Mesodermal cell (in vitro differentiated cells): ENCODE results near the gene VWA5B2.

Experiments used
- H3K27ac ChIP-seq: 2 replicates; pipeline ENCODE4 v1.7.0; 2013; ENCODE audit warnings: mild to moderate bottlenecking, low read depth, low read length, moderate library complexity; ENCODE audit not compliant: severe bottlenecking
- H3K36me3 ChIP-seq: 2 replicates; pipeline ENCODE4 v1.7.1; 2013; ENCODE audit warnings: mild to moderate bottlenecking, low read length, moderate library complexity; ENCODE audit not compliant: control insufficient read depth, insufficient read depth
- H3K4me1 ChIP-seq: one replicate; pipeline ENCODE4 v1.7.1; 2013; ENCODE audit warnings: mild to moderate bottlenecking, low read length; ENCODE audit not compliant: insufficient read depth, control insufficient read depth, poor library complexity, severe bottlenecking
- H3K4me3 ChIP-seq: 2 replicates; pipeline ENCODE4 v1.7.0; 2013; ENCODE audit warnings: low read length, control low read depth, mild to moderate bottlenecking; ENCODE audit not compliant: insufficient read depth, poor library complexity, severe bottlenecking; ENCODE audit errors: extremely low read depth
- H3K9me3 ChIP-seq: 2 replicates; pipeline ENCODE4 v1.7.1; 2013; ENCODE audit warnings: mild to moderate bottlenecking, low read length, moderate library complexity; ENCODE audit not compliant: control insufficient read depth
- WGBS, 2 experiments: methylation state at CpG; one replicate each; pipeline ENCODE4 v1.1.5; 2013; ENCODE audit warnings: missing lambda C conversion rate in 2 of 2; ENCODE audit not compliant: insufficient coverage in 2 of 2; 5-methylcytosine and 5-hydroxymethylcytosine counted together

The VWA5B2 gene

DNA sequence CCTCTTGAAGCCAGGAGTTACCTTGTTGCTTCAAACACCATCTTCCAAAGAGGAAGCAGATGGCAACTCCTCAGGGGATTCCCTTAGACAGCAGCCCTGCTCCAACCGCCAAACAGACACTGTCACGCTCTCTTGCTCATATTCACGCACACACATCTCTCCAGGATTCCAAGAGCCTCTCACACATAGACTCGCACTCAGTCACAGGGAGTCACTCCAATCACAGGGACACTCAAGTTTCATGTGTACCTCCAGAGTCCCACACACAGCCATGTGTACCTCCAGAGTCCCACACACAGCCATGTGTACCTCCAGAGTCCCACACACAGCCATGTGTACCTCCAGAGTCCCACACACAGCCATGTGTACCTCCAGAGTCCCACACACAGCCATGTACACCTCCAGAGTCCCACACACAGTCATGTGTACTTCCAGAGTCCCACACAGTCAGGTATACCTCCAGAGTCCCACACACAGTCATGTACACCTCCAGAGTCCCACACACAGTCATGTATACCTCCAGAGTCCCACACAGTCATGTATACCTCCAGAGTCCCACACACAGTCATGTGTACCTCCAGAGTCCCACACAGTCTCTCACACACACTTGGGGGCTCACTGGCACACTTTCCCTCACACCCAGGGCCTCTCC is 6.1 kb downstream of the VWA5B2 start:
- Histone ChIP-seq H3K36me3 (no peaks in the 10 kb centered on the region), H3K4me3 (no peak overlapping the region), H3K4me1 (no peaks in the 10 kb centered on the region), H3K9me3 (no peaks in the 10 kb centered on the region), H3K27ac (no peak overlapping the region)
- WGBS, 2 experiments = 94 to 100% methylated on average over 1 to 3 of the region's 4 CpGs

DNA sequence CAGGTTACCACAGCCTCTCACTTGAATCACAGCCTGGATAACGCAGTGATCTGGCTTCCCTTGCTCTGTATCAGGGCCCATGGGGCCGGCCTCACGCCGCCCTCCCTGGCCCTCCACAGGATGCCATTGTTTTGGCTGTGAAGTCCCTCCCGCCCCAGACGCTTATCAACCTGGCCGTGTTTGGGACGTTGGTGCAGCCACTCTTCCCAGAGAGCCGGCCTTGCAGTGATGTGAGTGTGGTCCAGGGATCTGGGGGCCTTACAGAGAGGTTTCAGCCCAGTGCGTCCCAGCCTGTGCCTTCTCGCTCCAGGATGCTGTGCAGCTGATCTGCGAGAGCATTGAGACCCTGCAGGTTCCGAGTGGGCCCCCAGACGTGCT is 6.6 kb downstream of the VWA5B2 start:
- H3K4me1 ChIP-seq = no peaks in the 10 kb centered on the region
- no peaks in the 10 kb centered on the region for H3K36me3 ChIP-seq
- H3K27ac ChIP-seq = no peak overlapping the region
- no peaks in the 10 kb centered on the region for H3K9me3 ChIP-seq
- 51% methylated on average over 12 to 14 of the region's 14 CpGs for WGBS, 2 experiments
- no peak overlapping the region for H3K4me3 ChIP-seq

DNA sequence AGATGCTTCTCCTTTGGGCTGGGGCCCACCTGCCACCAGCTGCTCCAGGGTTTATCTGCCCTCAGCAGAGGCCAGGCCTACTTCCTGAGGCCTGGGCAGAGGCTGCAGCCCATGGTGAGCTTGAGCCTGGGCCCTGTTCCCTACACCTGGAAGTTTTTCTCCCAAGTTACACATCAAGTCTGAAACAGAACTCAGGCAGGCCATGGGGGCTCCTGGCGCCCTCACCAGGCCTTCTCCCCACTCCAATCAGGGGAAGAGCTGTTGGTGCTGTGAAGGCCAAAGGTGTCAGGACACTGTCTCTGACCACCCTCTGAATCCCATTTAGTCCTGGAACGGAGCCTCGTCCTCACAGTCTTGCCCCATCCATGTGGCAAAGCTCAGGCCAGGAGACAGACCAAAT is 7.3 kb downstream of the VWA5B2 start:
- Histone ChIP-seq H3K4me1 (no peaks in the 10 kb centered on the region), H3K9me3 (no peaks in the 10 kb centered on the region), H3K4me3 (no peak overlapping the region), H3K27ac (no peak overlapping the region), H3K36me3 (no peaks in the 10 kb centered on the region)
- WGBS, 2 experiments = 67 to 78% methylated on average over 2 to 3 of the region's 3 CpGs

DNA sequence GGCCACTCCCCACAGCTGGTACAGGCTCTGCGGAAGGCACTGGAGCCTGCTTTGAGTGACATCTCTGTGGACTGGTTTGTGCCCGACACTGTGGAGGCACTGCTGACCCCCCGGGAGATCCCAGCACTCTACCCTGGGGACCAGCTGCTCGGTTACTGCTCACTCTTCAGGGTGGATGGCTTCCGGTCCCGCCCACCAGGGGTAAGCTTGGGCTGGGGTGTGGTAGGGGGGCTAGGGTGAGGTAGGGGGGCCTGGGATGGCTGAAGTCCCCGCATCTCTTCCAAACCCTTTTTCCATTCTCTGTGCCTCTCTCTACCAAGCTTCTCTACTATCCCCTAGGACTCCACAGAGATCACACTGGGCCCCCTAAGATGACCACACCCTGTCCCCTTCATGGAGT is 7.8 kb downstream of the VWA5B2 start:
- peaks cover 3% of the 10 kb centered on the region for H3K36me3 ChIP-seq
- H3K4me1 ChIP-seq = no peaks in the 10 kb centered on the region
- no peak overlapping the region for H3K4me3 ChIP-seq
- no peak overlapping the region for H3K27ac ChIP-seq
- 97 to 100% methylated on average over 3 of the region's 7 CpGs for WGBS, 2 experiments
- no peaks in the 10 kb centered on the region for H3K9me3 ChIP-seq

DNA sequence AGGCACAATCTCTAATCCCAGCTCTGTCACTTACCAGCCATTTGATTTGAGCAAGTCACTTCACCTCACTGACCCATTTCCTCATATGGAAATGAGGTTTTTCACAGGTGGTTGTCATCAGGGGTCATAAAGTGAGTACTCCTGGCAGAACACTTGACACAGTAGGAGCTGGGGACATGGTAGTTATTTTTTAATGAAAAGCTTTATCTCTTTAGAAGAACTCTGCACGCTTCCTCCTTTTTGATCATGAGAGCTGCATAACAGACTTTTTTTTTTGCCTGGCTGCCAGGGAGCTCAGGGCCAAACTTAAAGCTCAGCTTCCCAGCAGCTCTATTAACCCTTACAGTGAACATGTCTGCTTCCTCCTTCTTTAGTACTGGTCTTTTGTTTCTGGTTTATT is 8.4 kb downstream of the VWA5B2 start:
- Histone ChIP-seq H3K9me3 (no peaks in the 10 kb centered on the region), H3K27ac (no peak overlapping the region), H3K4me3 (no peak overlapping the region), H3K36me3 (peaks cover 9% of the 10 kb centered on the region), H3K4me1 (no peaks in the 10 kb centered on the region)
- WGBS, 2 experiments = 89 to 100% methylated on average over 1 of the region's 1 CpG

DNA sequence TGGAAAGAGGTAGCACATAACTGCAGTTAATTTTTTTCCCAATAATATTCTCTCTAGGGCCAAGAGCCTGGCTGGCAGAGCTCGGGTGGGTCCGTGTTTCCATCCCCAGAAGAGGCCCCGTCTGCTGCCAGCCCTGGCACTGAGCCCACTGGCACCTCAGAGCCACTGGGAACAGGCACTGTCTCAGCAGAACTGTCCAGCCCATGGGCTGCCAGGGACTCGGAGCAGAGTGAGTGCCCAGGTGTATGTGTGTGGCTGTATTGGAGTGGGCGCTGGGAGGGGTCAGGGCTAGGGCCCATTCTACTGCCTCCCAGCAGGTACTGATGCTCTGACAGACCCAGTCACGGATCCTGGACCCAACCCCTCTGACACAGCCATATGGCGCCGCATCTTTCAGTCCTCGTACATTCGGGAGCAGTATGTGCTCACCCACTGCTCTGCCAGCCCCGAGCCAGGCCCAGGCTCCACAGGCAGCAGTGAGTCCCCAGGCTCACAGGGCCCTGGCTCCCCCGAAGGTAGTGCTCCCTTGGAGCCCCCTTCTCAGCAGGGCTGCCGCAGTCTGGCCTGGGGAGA is 8.9 kb downstream of the VWA5B2 start:
- H3K36me3 ChIP-seq = peaks cover 14% of the 10 kb centered on the region
- H3K4me3 ChIP-seq = no peak overlapping the region
- WGBS, 2 experiments = 85 to 92% methylated on average over 11 to 12 of the region's 13 CpGs

DNA sequence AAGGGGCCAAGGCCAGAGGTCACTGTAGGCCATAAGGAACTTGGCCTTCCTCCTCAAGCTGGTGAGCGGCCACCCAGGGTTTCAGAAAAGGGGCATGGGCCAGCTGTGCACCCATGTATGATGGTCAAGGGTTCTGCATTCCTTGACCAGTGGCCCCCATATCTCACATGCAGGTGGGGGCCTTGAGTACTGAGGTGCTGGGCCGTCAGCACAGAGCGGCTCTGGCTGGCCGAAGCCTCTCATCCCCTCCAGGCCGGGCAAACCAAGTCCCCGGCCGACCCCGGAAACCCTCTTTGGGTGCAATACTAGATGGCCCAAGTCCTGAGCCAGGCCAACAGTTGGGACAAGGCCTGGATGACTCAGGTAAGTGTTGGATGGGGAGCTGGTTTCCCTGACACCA is 9.8 kb downstream of the VWA5B2 start:
- no peaks in the 10 kb centered on the region for H3K9me3 ChIP-seq
- H3K27ac ChIP-seq = no peak overlapping the region
- H3K4me1 ChIP-seq = no peaks in the 10 kb centered on the region
- H3K4me3 ChIP-seq = no peak overlapping the region
- 87 to 92% methylated on average over 5 to 6 of the region's 8 CpGs for WGBS, 2 experiments
- peaks cover 22% of the 10 kb centered on the region for H3K36me3 ChIP-seq

More for the DNA sequence above, 8.9 kb downstream of the VWA5B2 start:
- Histone ChIP-seq H3K27ac (no peak overlapping the region), H3K9me3 (no peaks in the 10 kb centered on the region), H3K4me1 (no peaks in the 10 kb centered on the region)

DNA sequence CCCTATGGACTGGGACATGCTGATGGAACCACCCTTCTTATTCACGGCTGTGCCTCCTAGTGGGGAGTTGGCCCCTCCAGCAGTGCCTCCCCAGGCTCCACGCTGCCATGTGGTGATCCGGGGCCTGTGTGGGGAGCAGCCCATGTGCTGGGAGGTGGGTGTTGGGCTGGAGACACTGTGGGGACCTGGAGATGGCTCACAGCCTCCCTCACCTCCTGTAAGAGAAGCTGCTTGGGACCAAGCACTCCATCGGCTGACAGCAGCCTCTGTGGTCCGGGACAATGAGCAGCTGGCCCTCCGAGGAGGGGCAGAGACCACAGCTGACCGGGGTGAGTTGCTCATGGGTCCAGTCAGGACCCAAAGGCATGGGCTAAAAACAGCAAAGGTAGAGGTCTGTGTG is 10.3 kb downstream of the VWA5B2 start:
- Histone ChIP-seq H3K9me3 (no peaks in the 10 kb centered on the region), H3K4me1 (no peaks in the 10 kb centered on the region), H3K4me3 (no peak overlapping the region), H3K27ac (no peak overlapping the region), H3K36me3 (peaks cover 27% of the 10 kb centered on the region)
- 85 to 96% methylated on average over 3 of the region's 7 CpGs for WGBS, 2 experiments

DNA sequence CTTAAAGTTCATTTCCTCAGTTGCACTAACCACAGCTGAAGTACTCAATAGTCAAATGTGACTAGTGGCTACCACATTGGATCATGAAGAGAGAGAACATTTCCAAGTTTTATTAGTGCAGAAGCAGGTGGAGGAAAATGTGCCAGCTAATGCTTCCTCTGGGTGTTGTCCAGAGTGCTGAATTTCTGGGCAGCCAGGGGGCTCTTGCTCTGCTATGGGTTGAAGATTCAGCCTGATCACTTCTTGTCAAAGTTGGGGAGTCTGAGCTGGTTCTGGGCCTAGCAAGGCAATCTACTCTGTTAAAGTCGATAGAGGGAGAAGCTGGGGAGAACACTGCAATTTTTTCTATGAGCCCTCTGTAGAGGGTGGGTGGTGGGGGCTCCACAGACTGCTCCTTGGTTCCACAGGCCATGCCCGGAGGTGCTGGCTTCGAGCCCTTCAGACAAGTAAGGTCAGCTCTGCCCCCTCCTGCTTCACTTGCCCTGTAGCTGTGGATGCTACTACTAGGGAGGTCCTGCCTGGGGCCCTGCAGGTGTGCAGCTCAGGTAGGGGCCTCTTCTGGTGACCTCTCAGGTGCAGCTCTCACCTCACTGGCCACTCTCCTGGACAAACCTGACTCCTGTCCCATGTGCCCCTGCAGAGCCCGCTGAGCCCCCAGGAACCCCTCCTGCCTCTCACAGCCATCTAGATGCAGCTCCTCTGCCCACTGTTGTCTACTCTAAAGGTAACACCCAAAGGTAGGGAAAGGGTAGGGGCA is 11.2 kb downstream of the VWA5B2 start:
- Histone ChIP-seq H3K27ac (no peak overlapping the region), H3K4me1 (no peaks in the 10 kb centered on the region), H3K9me3 (no peaks in the 10 kb centered on the region), H3K36me3 (peaks cover 35% of the 10 kb centered on the region), H3K4me3 (no peak overlapping the region)
- WGBS, 2 experiments = 75 to 92% methylated on average over 2 of the region's 4 CpGs

DNA sequence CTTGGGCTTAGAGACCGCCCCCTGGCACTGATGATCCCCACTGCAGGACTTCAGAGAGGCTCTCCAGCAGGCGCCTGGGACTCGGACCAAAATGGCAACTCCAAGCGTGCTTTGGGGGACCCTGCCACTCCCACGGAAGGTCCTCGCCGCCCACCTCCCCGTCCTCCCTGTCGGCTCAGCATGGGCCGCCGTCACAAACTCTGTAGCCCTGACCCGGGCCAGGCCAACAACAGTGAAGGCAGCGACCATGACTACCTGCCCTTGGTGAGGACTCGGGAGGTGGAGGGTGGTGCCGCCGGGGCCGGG is 11.7 kb downstream of the VWA5B2 start:
- no peaks in the 10 kb centered on the region for H3K4me1 ChIP-seq
- no peak overlapping the region for H3K27ac ChIP-seq
- no peaks in the 10 kb centered on the region for H3K9me3 ChIP-seq
- WGBS, 2 experiments = 92 to 96% methylated on average over 14 to 17 of the region's 17 CpGs
- peaks cover 35% of the 10 kb centered on the region for H3K36me3 ChIP-seq
- no peak overlapping the region for H3K4me3 ChIP-seq
